WTC11 (cell line): ENCODE measurements around the gene EIF2AK2.

Source experiments
- AFF4 ChIP-seq: sonication (generic); formaldehyde crosslinking; IDR thresholded peaks from 2 replicates; pipeline ENCODE4 v1.8.1; 2023; ENCODE audit warnings: mild to moderate bottlenecking, missing genetic modification reagents, borderline replicate concordance
- ATF2 ChIP-seq: sonication (generic); formaldehyde crosslinking; IDR thresholded peaks from 2 replicates; pipeline ENCODE4 v1.8.1; 2022; ENCODE audit warnings: low read depth, missing genetic modification reagents, borderline replicate concordance
- CTCF ChIP-seq: fragments of 200-600 bp; IDR thresholded peaks from 2 replicates; pipeline ENCODE4 v1.8.0; 2022; ENCODE audit warnings: antibody characterized with exemption
- ESRRA ChIP-seq: sonication (generic); formaldehyde crosslinking; IDR thresholded peaks from 2 replicates; pipeline ENCODE4 v1.8.1; 2022; ENCODE audit warnings: mild to moderate bottlenecking, missing genetic modification reagents, borderline replicate concordance
- HMGXB4 ChIP-seq: sonication (generic); formaldehyde crosslinking; IDR thresholded peaks from 2 replicates; pipeline ENCODE4 v1.8.1; 2023; ENCODE audit warnings: mild to moderate bottlenecking, moderate library complexity, missing genetic modification reagents
- MAX ChIP-seq: sonication (generic); formaldehyde crosslinking; IDR thresholded peaks from 2 replicates; pipeline ENCODE4 v1.8.0; 2022; ENCODE audit warnings: mild to moderate bottlenecking, missing genetic modification reagents
- TEAD4 ChIP-seq: sonication (generic); formaldehyde crosslinking; IDR thresholded peaks from 2 replicates; pipeline ENCODE4 v1.8.0; 2022; ENCODE audit warnings: mild to moderate bottlenecking, missing genetic modification reagents
- ZNF281 ChIP-seq: sonication (generic); formaldehyde crosslinking; IDR thresholded peaks from 2 replicates; pipeline ENCODE4 v1.8.0; 2023; ENCODE audit warnings: mild to moderate bottlenecking, missing genetic modification reagents

- TF ChIP-seq ATF2 (CRISPR knock-in tag) (no peak), CTCF (no peak), TEAD4 (CRISPR knock-in tag) (no peak), ESRRA (CRISPR knock-in tag) (no peak), MAX (CRISPR knock-in tag) (no peak), ZNF281 (CRISPR knock-in tag) (no peak), AFF4 (CRISPR knock-in tag) (no peak), HMGXB4 (no peak)
Measured at GRCh38 chr2:37125416-37125815, 31.4 kb downstream of the EIF2AK2 start.
